Esophagus squamous epithelium (tissue), 4 donors: ENCODE results near the gene CENPQ.

Experiments used
- CTCF ChIP-seq, 6 experiments: fragments of 450-650 bp in 4 of 6; fragments of 200-600 bp in 2 of 6; sonication (generic) in 2 of 6; IDR thresholded peaks; one replicate each; pipeline ENCODE4 v1.5.1; 2016 to 2019; ENCODE audit warnings: antibody characterized with exemption in 6 of 6, mild to moderate bottlenecking in 4 of 6, moderate library complexity in 4 of 6
- POLR2A ChIP-seq, 4 donors: fragments of 450-650 bp; IDR thresholded peaks; one replicate each; pipeline ENCODE4 v1.6.1; 2017; ENCODE audit warnings: antibody characterized with exemption in 4 of 4, mild to moderate bottlenecking in 4 of 4, moderate library complexity in 3 of 4

- TF ChIP-seq POLR2A (IDR thresholded peaks at IDR 0.05): no peak
- no peak for TF ChIP-seq CTCF (IDR thresholded peaks at IDR 0.05)
Measured at GRCh38 chr6:49462071-49462470, 1.1 kb upstream of the CENPQ start.
